BJ (cell line): ENCODE results near the gene SPTB. TPM values are rescaled to one million over a fixed set of nuclear protein-coding genes. Genes with fewer than 3 reads are reported as not detected.
A peak's percentile ranks its signal among the peaks of the same experiment; 100 is the strongest.

Experiments used
- CTCF ChIA-PET: fragments of 350-600 bp; formaldehyde crosslinking; extraction: SDS; loops from one replicate; lab custom pipeline; 2021; ENCODE audit warnings: antibody characterized with exemption, inconsistent platforms; lab: Yijun Ruan, JAX
- POLR2A ChIA-PET: fragments of 300-600 bp; sonication (Branson Sonifier 250); formaldehyde crosslinking; extraction: SDS; loops from one replicate; lab custom pipeline; 2021; ENCODE audit warnings: antibody characterized with exemption; lab: Charles Lee
- DNase-seq: peaks from one replicate; pipeline ENCODE4 v3.0.0-alpha.2; 2011; ENCODE audit warnings: low read depth
- H3K27me3 ChIP-seq: 2 replicates; pipeline ENCODE4 v1.6.0; 2011; ENCODE audit warnings: low read length; ENCODE audit not compliant: control insufficient read depth, insufficient read depth
- H3K36me3 ChIP-seq: 2 replicates; pipeline ENCODE4 v1.5.1; 2011; ENCODE audit warnings: low read length; ENCODE audit not compliant: control insufficient read depth, insufficient read depth
- H3K4me3 ChIP-seq: 2 replicates; pipeline ENCODE4 v1.5.1; 2011; ENCODE audit warnings: low read depth, mild to moderate bottlenecking, control low read depth, low read length
- CTCF ChIP-seq: IDR thresholded peaks from 2 replicates; pipeline ENCODE4 v1.5.1; 2011; ENCODE audit warnings: low read depth, mild to moderate bottlenecking, control low read depth, inconsistent platforms, low read length, moderate library complexity; ENCODE audit not compliant: insufficient read depth
- polyA plus RNA-seq: library from polyadenylated mRNA; depleted of rRNA; stranded (reverse); fragments of >200 nt; gene quantifications from 2 replicates; pipeline ENCODE4 v1.2.3, GENCODE V29; 2011

SPTB gene
- polyA plus RNA-seq, 1 experiment, result 0.02 TPM

GRCh38 chr14:64703395-64704142, 176.1 kb downstream of the SPTB start:
- H3K36me3 ChIP-seq, result no peaks in the 10 kb centered on the region
- no peak for TF ChIP-seq CTCF
- POLR2A ChIA-PET, result no interaction called here
- CTCF ChIA-PET, result interaction anchor here (0.8 to 2.9 kb wide), 5 partner anchors 15 to 120 kb away, joined by 3 to 9 read pairs (median 4); no protein-coding TSS in a partner anchor
- H3K27me3 ChIP-seq, result peaks cover 9% of the 10 kb centered on the region
- DNase-seq, result no peak
- H3K4me3 ChIP-seq, result peak overlapping the region; percentile 86

GRCh38 chr14:64702493-64703394, 177.0 kb downstream of the SPTB start:
- peaks cover 11% of the 10 kb centered on the region for H3K27me3 ChIP-seq
- POLR2A ChIA-PET, result no interaction called here
- no peak for TF ChIP-seq CTCF
- no peaks in the 10 kb centered on the region for H3K36me3 ChIP-seq
- CTCF ChIA-PET, result interaction anchor here (2.9 kb wide), 1 partner anchor 121 kb away, joined by 9 read pairs; no protein-coding TSS in a partner anchor
- no peak for DNase-seq
- H3K4me3 ChIP-seq, result no peak overlapping the region

GRCh38 chr14:64701660-64702059, 178.0 kb downstream of the SPTB start:
- POLR2A ChIA-PET, result no interaction called here
- CTCF ChIA-PET, result no interaction called here
- TF ChIP-seq CTCF, result no peak
- H3K36me3 ChIP-seq, result no peaks in the 10 kb centered on the region
- no peak overlapping the region for H3K4me3 ChIP-seq
- H3K27me3 ChIP-seq, result peaks cover 14% of the 10 kb centered on the region
- DNase-seq, result no peak

- POLR2A ChIA-PET, result no interaction called here
- CTCF ChIA-PET, result no interaction called here
Observed at GRCh38 chr14:64700894-64701293, 178.8 kb downstream of the SPTB start.

More at GRCh38 chr14:64700894-64701293, 178.8 kb downstream of the SPTB start:
- no peak for DNase-seq
- H3K4me3 ChIP-seq, result no peak overlapping the region
- no peaks in the 10 kb centered on the region for H3K36me3 ChIP-seq
- peaks cover 17% of the 10 kb centered on the region for H3K27me3 ChIP-seq
- no peak for TF ChIP-seq CTCF
